HT1080 (cell line): ENCODE results near the gene MTHFD1. TPM values are rescaled to one million over a fixed set of nuclear protein-coding genes. Genes with fewer than 3 reads are reported as not detected.

Experiments used
- small RNA-seq: library from RNA; depleted of rRNA; stranded (forward); fragments of <200 nt; gene quantifications from one replicate; pipeline ENCODE3, GENCODE V24; 2014
- total RNA-seq: library from RNA; depleted of rRNA; stranded (reverse); fragments of >200 nt; shearing (Covaris generic); gene quantifications from 2 replicates; pipeline ENCODE4 v1.2.3, GENCODE V29; 2014; rRNA removed

The MTHFD1 gene
- total RNA-seq, 1 experiment from 2014 or later: 74.4 TPM

Small RNA genes within 50 kb of the gene (small RNA-seq; reads per million reads assigned to genes)
- gene AL161756.2: not detected

Other genes starting within 250 kb of the MTHFD1 start
- 0.10 TPM in 1 of 2 replicates, not detected in the other for gene ESR2, start 94.0 kb upstream of the MTHFD1 start, total RNA-seq
- gene AKAP5, start 77.1 kb downstream of the MTHFD1 start, total RNA-seq: 1.1 TPM in 2 replicates
- gene ZBTB25, start 115.5 kb downstream of the MTHFD1 start, total RNA-seq: 3.6 and 6.0 TPM in 2 replicates
- gene ZBTB1, start 116.4 kb downstream of the MTHFD1 start, total RNA-seq: 19.7 and 21.3 TPM in 2 replicates
- gene HSPA2, start 152.4 kb downstream of the MTHFD1 start, total RNA-seq: 3.0 and 3.6 TPM in 2 replicates
- 0.11 TPM in 1 of 2 replicates, not detected in the other for gene PPP1R36, start 161.6 kb downstream of the MTHFD1 start, total RNA-seq